ENCODE data around the gene DNASE2B. TPM values are rescaled to one million over a fixed set of nuclear protein-coding genes. Genes with fewer than 3 reads are reported as not detected.

DNASE2B gene
- total and polyA plus RNA-seq, 2 donors from 2014 or later, result not detected

- Histone ChIP-seq H3K9me3 (ENCODE audit: control insufficient read depth in 2 of 3, insufficient read depth in 1 of 3, low read length in 3 of 3) (no peaks in the 10 kb centered on the region), H3K27me3 (ENCODE audit: control insufficient read depth, insufficient read depth, low read length) (no peaks in the 10 kb centered on the region), H3K9ac (ENCODE audit: low read length in 3 of 3) (no peak overlapping the region), H3K36me3 (ENCODE audit: control insufficient read depth in 2 of 3, insufficient read depth in 3 of 3, low read length in 3 of 3) (no peaks in the 10 kb centered on the region), H3K27ac (ENCODE audit: low read depth in 2 of 2, low read length in 2 of 2) (no peak overlapping the region), H3K4me3 (ENCODE audit: low read length in 3 of 3) (no peak overlapping the region), H3K4me1 (ENCODE audit: control insufficient read depth in 2 of 3, insufficient read depth in 2 of 3, low read depth in 1 of 3, low read length in 3 of 3) (no peaks in the 10 kb centered on the region)
- DNase-seq (no peak), FAIRE-seq (no peak)
- intact Hi-C loops (cut with DNase I), result no loop called here
- TF ChIP-seq CTCF (IDR thresholded peaks at IDR 0.05; ENCODE audit: borderline replicate concordance, extremely low read depth, insufficient read depth), result no peak
Observed at GRCh38 chr1:84382127-84382526, 16.2 kb upstream of the DNASE2B start.

- FAIRE-seq, result no peak
- H3K27ac ChIP-seq (ENCODE audit: low read depth in 2 of 2, low read length in 2 of 2), result no peak overlapping the region
- H3K9ac ChIP-seq (ENCODE audit: low read length in 3 of 3), result no peak overlapping the region
- H3K4me1 ChIP-seq (ENCODE audit: control insufficient read depth in 2 of 3, insufficient read depth in 2 of 3, low read depth in 1 of 3, low read length in 3 of 3), result no peaks in the 10 kb centered on the region
- no peaks in the 10 kb centered on the region for H3K36me3 ChIP-seq (ENCODE audit: control insufficient read depth in 2 of 3, insufficient read depth in 3 of 3, low read length in 3 of 3)
- DNase-seq, result no peak
- intact Hi-C loops (cut with DNase I), result no loop called here
- TF ChIP-seq CTCF (IDR thresholded peaks at IDR 0.05; ENCODE audit: borderline replicate concordance, extremely low read depth, insufficient read depth), result no peak
- no peak overlapping the region for H3K4me3 ChIP-seq (ENCODE audit: low read length in 3 of 3)
- H3K9me3 ChIP-seq (ENCODE audit: control insufficient read depth in 2 of 3, insufficient read depth in 1 of 3, low read length in 3 of 3), result no peaks in the 10 kb centered on the region
- no peaks in the 10 kb centered on the region for H3K27me3 ChIP-seq (ENCODE audit: control insufficient read depth, insufficient read depth, low read length)
Observed at GRCh38 chr1:84385347-84385746, 12.9 kb upstream of the DNASE2B start.

GRCh38 chr1:84386716-84387479 is 11.4 kb upstream of the DNASE2B start:
- Histone ChIP-seq H3K9ac (ENCODE audit: low read length in 3 of 3) (no peak overlapping the region), H3K27ac (ENCODE audit: low read depth in 2 of 2, low read length in 2 of 2) (no peak overlapping the region), H3K36me3 (ENCODE audit: control insufficient read depth in 2 of 3, insufficient read depth in 3 of 3, low read length in 3 of 3) (no peaks in the 10 kb centered on the region), H3K27me3 (ENCODE audit: control insufficient read depth, insufficient read depth, low read length) (no peaks in the 10 kb centered on the region), H3K4me3 (ENCODE audit: low read length in 3 of 3) (no peak overlapping the region), H3K9me3 (ENCODE audit: control insufficient read depth in 2 of 3, insufficient read depth in 1 of 3, low read length in 3 of 3) (no peaks in the 10 kb centered on the region), H3K4me1 (ENCODE audit: control insufficient read depth in 2 of 3, insufficient read depth in 2 of 3, low read depth in 1 of 3, low read length in 3 of 3) (no peaks in the 10 kb centered on the region)
- intact Hi-C loops (cut with DNase I), result no loop called here
- FAIRE-seq, result no peak
- no peak for DNase-seq
- no peak for TF ChIP-seq CTCF (IDR thresholded peaks at IDR 0.05; ENCODE audit: borderline replicate concordance, extremely low read depth, insufficient read depth)
